ENCODE results near the gene FAM98B. TPM values are rescaled to one million over a fixed set of nuclear protein-coding genes. Genes with fewer than 3 reads are reported as not detected.

The FAM98B gene
- total RNA-seq, 1 experiment from 2014 or later, result 20.5 TPM

DNA sequence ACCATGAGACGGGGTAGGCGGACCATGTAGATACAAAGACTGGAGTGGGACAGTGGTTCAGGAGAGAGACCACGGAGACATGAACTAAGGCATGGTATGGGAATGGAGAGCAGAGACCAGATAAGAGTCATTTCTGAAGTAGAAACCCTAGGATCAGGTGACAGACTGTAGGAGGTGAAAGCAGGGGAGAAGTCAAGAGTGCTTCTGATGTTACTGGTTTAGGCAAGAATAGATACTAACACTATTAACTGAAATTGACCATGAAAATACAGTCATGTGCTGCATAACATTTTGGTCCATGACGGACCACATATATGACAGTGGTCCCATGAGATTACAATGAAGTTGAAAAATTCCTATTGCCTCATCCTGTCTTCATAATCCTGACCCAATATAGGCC, 69.0 kb downstream of the FAM98B start:
- no peaks in the 10 kb centered on the region for H3K27me3 Mint-ChIP-seq (ENCODE audit: unreplicated experiment)
- H3K4me3 Mint-ChIP-seq (ENCODE audit: low read depth, unreplicated experiment), result no peak overlapping the region
- H3K4me1 Mint-ChIP-seq (ENCODE audit: low read depth, unreplicated experiment), result no peaks in the 10 kb centered on the region
- TF ChIP-seq, protein P1, sequence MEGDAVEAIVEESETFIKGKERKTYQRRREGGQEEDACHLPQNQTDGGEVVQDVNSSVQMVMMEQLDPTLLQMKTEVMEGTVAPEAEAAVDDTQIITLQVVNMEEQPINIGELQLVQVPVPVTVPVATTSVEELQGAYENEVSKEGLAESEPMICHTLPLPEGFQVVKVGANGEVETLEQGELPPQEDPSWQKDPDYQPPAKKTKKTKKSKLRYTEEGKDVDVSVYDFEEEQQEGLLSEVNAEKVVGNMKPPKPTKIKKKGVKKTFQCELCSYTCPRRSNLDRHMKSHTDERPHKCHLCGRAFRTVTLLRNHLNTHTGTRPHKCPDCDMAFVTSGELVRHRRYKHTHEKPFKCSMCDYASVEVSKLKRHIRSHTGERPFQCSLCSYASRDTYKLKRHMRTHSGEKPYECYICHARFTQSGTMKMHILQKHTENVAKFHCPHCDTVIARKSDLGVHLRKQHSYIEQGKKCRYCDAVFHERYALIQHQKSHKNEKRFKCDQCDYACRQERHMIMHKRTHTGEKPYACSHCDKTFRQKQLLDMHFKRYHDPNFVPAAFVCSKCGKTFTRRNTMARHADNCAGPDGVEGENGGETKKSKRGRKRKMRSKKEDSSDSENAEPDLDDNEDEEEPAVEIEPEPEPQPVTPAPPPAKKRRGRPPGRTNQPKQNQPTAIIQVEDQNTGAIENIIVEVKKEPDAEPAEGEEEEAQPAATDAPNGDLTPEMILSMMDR (IDR thresholded peaks at IDR 0.05; ENCODE audit: unreplicated experiment), result no peak
- BruUV-seq (replicated peaks), result no TSS peak
- CTCF ChIA-PET, result interaction anchor here (1.7 kb wide), 1 partner anchor 125 kb away, joined by 4 read pairs; no protein-coding TSS in a partner anchor
- H3K27ac Mint-ChIP-seq (ENCODE audit: unreplicated experiment), result no peak overlapping the region
- DNase-seq, result no peak
- H3K36me3 Mint-ChIP-seq (ENCODE audit: insufficient read depth, unreplicated experiment), result no peaks in the 10 kb centered on the region
- intact Hi-C loops (cut with micrococcal nuclease; ENCODE audit: unreplicated experiment), result no loop called here
- H3K9me3 Mint-ChIP-seq (ENCODE audit: low read depth, unreplicated experiment), result no peaks in the 10 kb centered on the region

DNA sequence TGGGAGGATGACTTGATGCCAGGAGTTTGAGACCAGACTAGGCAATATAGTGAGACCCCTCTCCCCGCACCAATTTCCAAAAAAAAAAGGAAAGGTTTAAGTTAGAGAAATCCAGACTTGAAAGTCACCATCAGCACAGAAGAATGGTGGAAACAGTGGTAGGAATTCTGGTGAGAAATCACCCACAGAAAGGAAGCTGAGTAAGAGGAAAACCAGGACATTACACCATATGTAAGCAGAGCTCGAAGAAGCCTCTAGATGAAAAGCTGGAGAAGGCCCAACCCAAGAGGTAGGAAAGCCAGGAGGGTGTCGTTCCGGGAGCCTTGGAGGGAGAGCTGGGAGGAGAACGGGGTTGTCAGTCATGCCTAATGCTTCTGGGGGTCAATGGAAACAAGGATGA, 70.2 kb downstream of the FAM98B start:
- no peak overlapping the region for H3K4me3 Mint-ChIP-seq (ENCODE audit: low read depth, unreplicated experiment)
- no TSS peak for BruUV-seq (replicated peaks)
- CTCF ChIA-PET, result no interaction called here
- no peaks in the 10 kb centered on the region for H3K27me3 Mint-ChIP-seq (ENCODE audit: unreplicated experiment)
- H3K9me3 Mint-ChIP-seq (ENCODE audit: low read depth, unreplicated experiment), result no peaks in the 10 kb centered on the region
- H3K27ac Mint-ChIP-seq (ENCODE audit: unreplicated experiment), result no peak overlapping the region
- no peaks in the 10 kb centered on the region for H3K36me3 Mint-ChIP-seq (ENCODE audit: insufficient read depth, unreplicated experiment)
- H3K4me1 Mint-ChIP-seq (ENCODE audit: low read depth, unreplicated experiment), result no peaks in the 10 kb centered on the region
- intact Hi-C loops (cut with micrococcal nuclease; ENCODE audit: unreplicated experiment), result no loop called here
- DNase-seq, result no peak
- TF ChIP-seq, protein P1 (IDR thresholded peaks at IDR 0.05; ENCODE audit: unreplicated experiment), result no peak

DNA sequence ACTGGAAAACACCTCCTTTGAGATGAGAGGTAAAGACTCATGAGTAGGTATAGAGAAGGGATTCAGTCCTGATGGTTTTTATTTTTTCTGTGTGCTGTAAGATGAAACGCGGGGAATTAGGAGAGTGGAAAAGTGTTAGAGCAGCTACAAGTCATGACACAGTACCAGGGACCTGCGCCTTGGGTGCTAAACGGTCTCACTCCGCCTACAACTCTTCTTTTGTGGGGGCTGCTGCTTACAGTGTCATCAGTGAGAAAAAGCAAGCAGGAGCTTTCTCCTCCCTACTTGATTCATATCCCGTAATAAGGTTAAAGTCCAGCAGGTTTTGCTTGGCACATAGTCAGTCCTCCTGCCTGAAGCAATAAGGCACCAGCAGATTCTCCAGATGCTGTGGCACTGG, 71.6 kb downstream of the FAM98B start:
- Mint-ChIP-seq H3K36me3 (ENCODE audit: insufficient read depth, unreplicated experiment) (no peaks in the 10 kb centered on the region), H3K4me1 (ENCODE audit: low read depth, unreplicated experiment) (peaks cover 2% of the 10 kb centered on the region), H3K4me3 (ENCODE audit: low read depth, unreplicated experiment) (no peak overlapping the region), H3K27ac (ENCODE audit: unreplicated experiment) (no peak overlapping the region), H3K27me3 (ENCODE audit: unreplicated experiment) (no peaks in the 10 kb centered on the region), H3K9me3 (ENCODE audit: low read depth, unreplicated experiment) (no peaks in the 10 kb centered on the region)
- no peak for DNase-seq
- no TSS peak for BruUV-seq (replicated peaks)
- intact Hi-C loops (cut with micrococcal nuclease; ENCODE audit: unreplicated experiment), result no loop called here
- TF ChIP-seq, protein P1 (IDR thresholded peaks at IDR 0.05; ENCODE audit: unreplicated experiment), result no peak
- CTCF ChIA-PET, result no interaction called here

DNA sequence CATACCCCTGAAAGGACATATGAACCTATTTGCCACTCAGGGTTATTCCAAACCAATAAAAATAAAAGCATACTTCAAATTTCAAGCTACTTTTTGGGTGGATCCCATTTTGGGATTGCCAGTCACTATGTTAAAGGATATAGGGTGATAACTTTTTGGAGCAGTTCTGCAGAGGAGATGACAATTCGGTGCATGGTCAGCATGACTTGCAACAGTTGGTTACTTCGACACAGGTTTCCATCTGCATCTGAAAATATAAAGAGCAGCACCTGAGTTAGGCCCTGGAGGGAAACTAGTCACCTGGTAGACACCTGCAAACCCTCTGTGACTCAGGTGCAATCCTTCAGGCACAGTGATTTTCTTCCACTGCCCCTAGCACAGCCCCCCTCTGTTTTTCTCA, 72.2 kb downstream of the FAM98B start:
- Mint-ChIP-seq H3K4me1 (ENCODE audit: low read depth, unreplicated experiment) (peaks cover 8% of the 10 kb centered on the region), H3K4me3 (ENCODE audit: low read depth, unreplicated experiment) (no peak overlapping the region), H3K36me3 (ENCODE audit: insufficient read depth, unreplicated experiment) (no peaks in the 10 kb centered on the region), H3K27ac (ENCODE audit: unreplicated experiment) (no peak overlapping the region), H3K9me3 (ENCODE audit: low read depth, unreplicated experiment) (no peaks in the 10 kb centered on the region), H3K27me3 (ENCODE audit: unreplicated experiment) (no peaks in the 10 kb centered on the region)
- TF ChIP-seq, protein P1 (IDR thresholded peaks at IDR 0.05; ENCODE audit: unreplicated experiment), result no peak
- DNase-seq, result no peak
- no TSS peak for BruUV-seq (replicated peaks)
- intact Hi-C loops (cut with micrococcal nuclease; ENCODE audit: unreplicated experiment), result no loop called here
- CTCF ChIA-PET, result no interaction called here
